PFSK-1 (cell line): ENCODE data around the gene ATP5PO.

Source experiments
- FOXP2 ChIP-seq: optimal IDR thresholded peaks from 2 replicates; pipeline ENCODE3; 2011; ENCODE audit warnings: borderline replicate concordance, control low read depth, inconsistent platforms; ENCODE audit not compliant: insufficient read depth; ENCODE audit errors: extremely low read length, extremely low read depth
- POLR2AphosphoS5 ChIP-seq: IDR thresholded peaks from 2 replicates; pipeline ENCODE4 v1.6.1; 2012; ENCODE audit warnings: low read depth, mild to moderate bottlenecking, control low read depth, low read length, moderate library complexity
- REST ChIP-seq, 2 experiments: IDR thresholded peaks; 2 replicates each; pipeline versions ENCODE4 v1.6.1 to v1.8.0; 2011 to 2012; ENCODE audit warnings: low read depth in 2 of 2, low read length in 2 of 2, control low read depth in 1 of 2, inconsistent platforms in 1 of 2, mild to moderate bottlenecking in 1 of 2, moderate library complexity in 1 of 2; ENCODE audit not compliant: insufficient read depth in 1 of 2
- SIN3A ChIP-seq: IDR thresholded peaks from 2 replicates; pipeline ENCODE4 v1.6.1; 2012; ENCODE audit warnings: mild to moderate bottlenecking, low read length, moderate library complexity, borderline replicate concordance; ENCODE audit not compliant: insufficient read depth
- TAF1 ChIP-seq: IDR thresholded peaks from 2 replicates; pipeline ENCODE4 v1.6.1; 2012; ENCODE audit warnings: low read length, control low read depth, borderline replicate concordance; ENCODE audit not compliant: insufficient read depth

DNA sequence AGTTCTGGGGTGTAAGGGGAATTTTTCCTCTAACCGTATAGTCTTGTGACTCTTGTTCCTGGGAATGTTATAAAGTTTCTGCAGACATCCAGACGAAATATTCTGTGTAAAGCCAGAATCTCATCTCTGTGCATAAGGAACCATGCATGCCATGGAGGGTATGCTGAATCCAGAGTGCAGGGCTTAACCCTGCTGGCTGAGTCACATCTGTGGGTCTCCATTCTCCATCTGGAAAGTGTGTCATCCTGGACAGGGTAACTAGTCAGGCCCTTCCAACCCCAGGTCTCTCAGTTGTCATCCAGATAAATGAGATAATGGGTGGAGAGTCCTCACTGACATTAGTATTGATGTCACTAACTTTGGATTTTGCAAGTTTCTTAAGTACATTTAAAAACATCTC lies 48.8 kb downstream of the ATP5PO start:
- no peak for TF ChIP-seq REST (IDR thresholded peaks at IDR 0.05; ENCODE audit: insufficient read depth in 1 of 2, low read depth in 2 of 2, low read length in 2 of 2)
- TF ChIP-seq SIN3A, result no peak
- TF ChIP-seq POLR2AphosphoS5, result no peak
- TF ChIP-seq TAF1, result no peak
- TF ChIP-seq FOXP2, result no peak
